ENCODE results near the gene DRC1. TPM values are rescaled to one million over a fixed set of nuclear protein-coding genes. Genes with fewer than 3 reads are reported as not detected.

Gene DRC1
- total RNA-seq, 1 experiment from 2014 or later = 0.18 TPM

DNA sequence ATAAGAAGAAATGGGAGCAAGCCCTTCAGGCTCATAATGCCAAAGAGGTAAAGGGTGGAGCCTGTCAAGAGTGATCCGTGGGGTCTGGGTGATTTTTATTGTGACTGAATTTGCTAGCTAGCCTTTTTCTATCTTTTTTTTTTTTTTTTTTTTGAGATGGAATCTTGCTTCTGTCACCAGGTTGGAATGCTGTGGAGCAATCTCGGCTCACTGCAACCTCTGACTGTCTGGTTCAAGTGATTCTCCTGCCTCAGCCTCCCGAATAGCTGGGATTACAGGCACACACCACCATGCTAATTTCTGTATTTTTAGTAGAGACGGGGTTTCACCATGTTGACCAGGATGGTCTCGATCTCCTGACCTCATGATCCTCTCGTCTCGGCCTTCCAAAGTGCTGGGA, 29.1 kb downstream of the DRC1 start:
- H3K27ac ChIP-seq (ENCODE audit: low read length) = no peak overlapping the region
- no TSS peak for BruUV-seq (replicated peaks)
- ChIA-PET CTCF (no interaction called here), POLR2A (interaction anchor here (0.6 kb wide), 2 partner anchors 23 to 58 kb away, joined by 3 to 4 read pairs; no protein-coding TSS in a partner anchor)
- H3K27me3 ChIP-seq (ENCODE audit: control insufficient read depth, insufficient read depth, low read length) = no peaks in the 10 kb centered on the region; the same call in 1 of the 2 replicates
- ATAC-seq = no peak
- no peaks in the 10 kb centered on the region for H3K36me3 ChIP-seq (ENCODE audit: control insufficient read depth, insufficient read depth, low read length)
- H3K4me3 ChIP-seq (ENCODE audit: low read depth in 2 of 2, low read length in 2 of 2) = no peak overlapping the region
- no peaks in the 10 kb centered on the region for H3K9me3 ChIP-seq (ENCODE audit: control insufficient read depth, insufficient read depth, low read depth, low read length)
- intact Hi-C loops (cut with micrococcal nuclease; ENCODE audit: unreplicated experiment) = no loop called here
- no peak for DNase-seq (ENCODE audit: low read depth, low spot score)
- H3K4me1 ChIP-seq (ENCODE audit: control insufficient read depth, insufficient read depth, low read length) = no peaks in the 10 kb centered on the region; the same call in 1 of the 2 replicates
- TF ChIP-seq TCF7L2 (IDR thresholded peaks at IDR 0.05; ENCODE audit: low read depth, low read length) = no peak
- TF ChIP-seq POLR2AphosphoS5 (IDR thresholded peaks at IDR 0.05; ENCODE audit: low read depth, low read length) = no peak
- TF ChIP-seq CTCF (IDR thresholded peaks at IDR 0.05) = no peak
- TF ChIP-seq REST (IDR thresholded peaks at IDR 0.05; ENCODE audit: insufficient read depth in 1 of 2, low read depth in 2 of 2, low read length in 1 of 2) = no peak
- no peak for TF ChIP-seq SIN3A (IDR thresholded peaks at IDR 0.05; ENCODE audit: borderline replicate concordance, insufficient read depth, low read depth, low read length)
- in situ Hi-C loops (cut with HindIII; ENCODE audit: low pct_unique_long_range_greater_than_20kb, low sequenced_read_pairs) = no loop called here

DNA sequence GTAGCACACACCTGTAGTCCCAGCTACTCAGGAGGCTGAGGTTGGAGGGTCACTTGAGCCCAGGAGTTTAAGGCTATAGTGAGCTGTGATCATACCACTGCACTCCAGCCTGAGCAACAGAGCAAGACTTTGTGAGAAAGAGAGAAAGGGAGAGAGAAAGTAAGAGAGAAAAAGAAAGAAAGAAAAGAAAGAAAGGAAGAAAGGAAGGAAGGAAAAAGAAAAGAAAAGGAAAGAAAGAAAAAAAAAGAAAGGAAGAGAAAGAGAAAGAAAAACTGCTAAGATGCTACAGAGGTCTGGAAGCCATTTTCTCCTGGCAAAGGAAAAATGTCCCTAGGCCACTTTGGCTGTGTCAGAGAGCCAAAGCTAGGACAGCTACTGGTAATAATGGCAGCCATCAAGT, 30.6 kb downstream of the DRC1 start:
- H3K4me1 ChIP-seq (ENCODE audit: control insufficient read depth, insufficient read depth, low read length) = no peaks in the 10 kb centered on the region; the same call in 1 of the 2 replicates
- no peaks in the 10 kb centered on the region; the same call in 1 of the 2 replicates for H3K27me3 ChIP-seq (ENCODE audit: control insufficient read depth, insufficient read depth, low read length)
- DNase-seq (ENCODE audit: low read depth, low spot score) (no peak), ATAC-seq (no peak)
- ChIA-PET POLR2A (no interaction called here), CTCF (no interaction called here)
- H3K27ac ChIP-seq (ENCODE audit: low read length) = no peak overlapping the region
- no peak for TF ChIP-seq CTCF (IDR thresholded peaks at IDR 0.05)
- TF ChIP-seq SIN3A (IDR thresholded peaks at IDR 0.05; ENCODE audit: borderline replicate concordance, insufficient read depth, low read depth, low read length) = no peak
- no peak for TF ChIP-seq TCF7L2 (IDR thresholded peaks at IDR 0.05; ENCODE audit: low read depth, low read length)
- TF ChIP-seq POLR2AphosphoS5 (IDR thresholded peaks at IDR 0.05; ENCODE audit: low read depth, low read length) = no peak
- TF ChIP-seq REST (IDR thresholded peaks at IDR 0.05; ENCODE audit: insufficient read depth in 1 of 2, low read depth in 2 of 2, low read length in 1 of 2) = no peak
- no TSS peak for BruUV-seq (replicated peaks)
- in situ Hi-C loops (cut with HindIII; ENCODE audit: low pct_unique_long_range_greater_than_20kb, low sequenced_read_pairs) (no loop called here), intact Hi-C loops (cut with micrococcal nuclease; ENCODE audit: unreplicated experiment) (no loop called here)
- H3K4me3 ChIP-seq (ENCODE audit: low read depth in 2 of 2, low read length in 2 of 2) = no peak overlapping the region
- no peaks in the 10 kb centered on the region for H3K36me3 ChIP-seq (ENCODE audit: control insufficient read depth, insufficient read depth, low read length)
- no peaks in the 10 kb centered on the region for H3K9me3 ChIP-seq (ENCODE audit: control insufficient read depth, insufficient read depth, low read depth, low read length)
